ENCODE data around the gene CD80. TPM values are rescaled to one million over a fixed set of nuclear protein-coding genes. Genes with fewer than 3 reads are reported as not detected.

The CD80 gene
- total and polyA plus RNA-seq, 9 of the 15 experiments (the other 6 are each of a cell fraction or from before 2014, with no cell fraction given), result 3.0 to 8.2 (median 5.7) TPM

DNA sequence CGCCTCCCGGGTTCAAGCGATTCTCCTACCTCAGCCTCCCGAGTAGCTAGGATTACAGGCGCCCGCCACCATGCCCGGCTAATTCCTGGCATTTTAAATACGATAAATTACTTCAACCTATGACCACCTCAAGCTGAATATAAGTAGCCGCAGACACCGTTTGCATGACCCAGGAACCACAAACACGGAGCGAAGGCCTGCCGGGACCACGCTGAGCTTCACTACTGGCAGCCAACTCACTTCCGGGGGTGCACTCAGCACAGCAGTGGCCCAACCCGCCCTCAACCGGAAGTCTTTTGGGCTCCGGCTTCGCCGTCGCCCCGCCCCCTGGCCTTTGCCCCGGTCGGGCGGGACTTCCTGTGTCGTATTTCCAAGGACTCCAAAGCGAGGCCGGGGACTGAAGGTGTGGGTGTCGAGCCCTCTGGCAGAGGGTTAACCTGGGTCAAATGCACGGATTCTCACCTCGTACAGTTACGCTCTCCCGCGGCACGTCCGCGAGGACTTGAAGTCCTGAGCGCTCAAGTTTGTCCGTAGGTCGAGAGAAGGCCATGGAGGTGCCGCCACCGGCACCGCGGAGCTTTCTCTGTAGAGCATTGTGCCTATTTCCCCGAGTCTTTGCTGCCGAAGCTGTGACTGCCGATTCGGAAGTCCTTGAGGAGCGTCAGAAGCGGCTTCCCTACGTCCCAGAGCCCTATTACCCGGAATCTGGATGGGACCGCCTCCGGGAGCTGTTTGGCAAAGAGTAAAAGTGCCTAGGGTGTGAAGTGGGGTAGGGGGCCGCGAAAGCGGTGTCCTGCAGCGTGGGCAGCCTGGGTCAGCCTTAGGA, 61.0 kb downstream of the CD80 start, which contains the start of gene TIMMDC1 (continued):
- peak; percentile 61 for TF ChIP-seq KDM5B (IDR thresholded peaks at IDR 0.05; ENCODE audit: insufficient replicate concordance, low read depth, low read length)
- TF ChIP-seq, protein P1, sequence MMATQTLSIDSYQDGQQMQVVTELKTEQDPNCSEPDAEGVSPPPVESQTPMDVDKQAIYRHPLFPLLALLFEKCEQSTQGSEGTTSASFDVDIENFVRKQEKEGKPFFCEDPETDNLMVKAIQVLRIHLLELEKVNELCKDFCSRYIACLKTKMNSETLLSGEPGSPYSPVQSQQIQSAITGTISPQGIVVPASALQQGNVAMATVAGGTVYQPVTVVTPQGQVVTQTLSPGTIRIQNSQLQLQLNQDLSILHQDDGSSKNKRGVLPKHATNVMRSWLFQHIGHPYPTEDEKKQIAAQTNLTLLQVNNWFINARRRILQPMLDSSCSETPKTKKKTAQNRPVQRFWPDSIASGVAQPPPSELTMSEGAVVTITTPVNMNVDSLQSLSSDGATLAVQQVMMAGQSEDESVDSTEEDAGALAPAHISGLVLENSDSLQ (IDR thresholded peaks at IDR 0.05), result peak; percentile 52
- TF ChIP-seq KDM4B (IDR thresholded peaks at IDR 0.05; ENCODE audit: borderline replicate concordance in 2 of 2, low read depth in 1 of 2), result peak in 1 of 2 experiments; percentile 94; a peak in 2 of 4 replicates
- no peak for TF ChIP-seq HNRNPH1 (optimal IDR thresholded peaks at IDR 0.05; ENCODE audit: low read depth, low read length)
- TF ChIP-seq TEAD1 (CRISPR knock-in tag; IDR thresholded peaks at IDR 0.05), result 0 out of 4 replicates have a peak, but pooled peaks of 1 of the 2 experiments have one; percentile 47
- TF ChIP-seq SIX5 (IDR thresholded peaks at IDR 0.05; ENCODE audit: borderline replicate concordance in 1 of 2, insufficient read depth in 1 of 2, low read depth in 1 of 2, low read length in 2 of 2), result peak; percentile 29 to 45; a peak in 3 of 4 replicates
- no peak for TF ChIP-seq CBX5 (IDR thresholded peaks at IDR 0.05; ENCODE audit: borderline replicate concordance, low read depth)
- TF ChIP-seq SRF (CRISPR knock-in tag; IDR thresholded peaks at IDR 0.05), result peak in 1 of 2 experiments; percentile 62; a peak in 1 of 4 replicates

Data from K562 (cell line).